Measurements from ENCODE around the gene VPS4A.

VPS4A gene

GRCh38 chr16:69340095-69340644 is 29.0 kb downstream of the VPS4A start:
- H3K4me1 ChIP-seq (ENCODE audit: low read length), result peaks cover 16% of the 10 kb centered on the region
- no peaks in the 10 kb centered on the region for H3K27me3 ChIP-seq (ENCODE audit: low read depth, low read length)
- peak overlapping the region; percentile 75 for H3K27ac ChIP-seq (ENCODE audit: low read length)
- H2AFZ ChIP-seq (ENCODE audit: low read depth, low read length), result peak overlapping the region; percentile 77
- peaks cover 28% of the 10 kb centered on the region for H3K36me3 ChIP-seq (replicated peaks; ENCODE audit: low read depth, low read length)
- H3K79me2 ChIP-seq (ENCODE audit: low read length), result peaks cover 62% of the 10 kb centered on the region
- no peaks in the 10 kb centered on the region for H4K20me1 ChIP-seq (ENCODE audit: insufficient read depth, low read length)
- no peak for TF ChIP-seq EZH2phosphoT487 (IDR thresholded peaks at IDR 0.05; ENCODE audit: low read depth)
- peak overlapping the region; percentile 85 for H3K4me3 ChIP-seq (ENCODE audit: low read length)
- no peaks in the 10 kb centered on the region for H3K9me3 ChIP-seq (ENCODE audit: insufficient read depth, low read length)
- peak overlapping the region; percentile 98 for H3K4me2 ChIP-seq (ENCODE audit: low read length)
- H3K9ac ChIP-seq (ENCODE audit: low read length), result peak overlapping the region; percentile 90

GRCh38 chr16:69344171-69344570 is 33.0 kb downstream of the VPS4A start:
- Histone ChIP-seq H3K79me2 (ENCODE audit: low read length) (peaks cover 38% of the 10 kb centered on the region), H4K20me1 (ENCODE audit: insufficient read depth, low read length) (no peaks in the 10 kb centered on the region), H3K9me3 (ENCODE audit: insufficient read depth, low read length) (no peaks in the 10 kb centered on the region), H3K4me2 (ENCODE audit: low read length) (no peak overlapping the region), H3K4me1 (ENCODE audit: low read length) (peaks cover 16% of the 10 kb centered on the region), H3K27me3 (ENCODE audit: low read depth, low read length) (no peaks in the 10 kb centered on the region), H3K36me3 (replicated peaks; ENCODE audit: low read depth, low read length) (peaks cover 29% of the 10 kb centered on the region), H3K9ac (ENCODE audit: low read length) (no peak overlapping the region), H3K4me3 (ENCODE audit: low read length) (no peak overlapping the region), H2AFZ (ENCODE audit: low read depth, low read length) (no peak overlapping the region), H3K27ac (ENCODE audit: low read length) (no peak overlapping the region)
- TF ChIP-seq CTCF (IDR thresholded peaks at IDR 0.05; ENCODE audit: low read depth, low read length), result no peak
- no peak for TF ChIP-seq EZH2phosphoT487 (IDR thresholded peaks at IDR 0.05; ENCODE audit: low read depth)

- Histone ChIP-seq H3K4me2 (ENCODE audit: low read length) (no peak overlapping the region), H4K20me1 (ENCODE audit: insufficient read depth, low read length) (no peaks in the 10 kb centered on the region), H3K27me3 (ENCODE audit: low read depth, low read length) (no peaks in the 10 kb centered on the region), H3K79me2 (ENCODE audit: low read length) (peaks cover 23% of the 10 kb centered on the region), H3K9me3 (ENCODE audit: insufficient read depth, low read length) (no peaks in the 10 kb centered on the region), H3K36me3 (replicated peaks; ENCODE audit: low read depth, low read length) (peaks cover 34% of the 10 kb centered on the region), H2AFZ (ENCODE audit: low read depth, low read length) (no peak overlapping the region), H3K9ac (ENCODE audit: low read length) (no peak overlapping the region), H3K27ac (ENCODE audit: low read length) (no peak overlapping the region), H3K4me1 (ENCODE audit: low read length) (peaks cover 9% of the 10 kb centered on the region), H3K4me3 (ENCODE audit: low read length) (no peak overlapping the region)
- TF ChIP-seq CTCF (IDR thresholded peaks at IDR 0.05; ENCODE audit: low read depth, low read length), result no peak
Measured at GRCh38 chr16:69345923-69346322, 34.8 kb downstream of the VPS4A start.

- TF ChIP-seq EZH2phosphoT487 (IDR thresholded peaks at IDR 0.05; ENCODE audit: low read depth) (no peak), CTCF (IDR thresholded peaks at IDR 0.05; ENCODE audit: low read depth, low read length) (no peak)
- peaks cover 29% of the 10 kb centered on the region for H3K36me3 ChIP-seq (replicated peaks; ENCODE audit: low read depth, low read length)
- no peaks in the 10 kb centered on the region for H3K27me3 ChIP-seq (ENCODE audit: low read depth, low read length)
- H3K79me2 ChIP-seq (ENCODE audit: low read length), result peaks cover 15% of the 10 kb centered on the region; the same call in 1 of the 2 replicates
- H3K9ac ChIP-seq (ENCODE audit: low read length), result no peak overlapping the region
- H3K4me2 ChIP-seq (ENCODE audit: low read length), result no peak overlapping the region
- H3K4me1 ChIP-seq (ENCODE audit: low read length), result peaks cover 6% of the 10 kb centered on the region
- H4K20me1 ChIP-seq (ENCODE audit: insufficient read depth, low read length), result no peaks in the 10 kb centered on the region
- no peak overlapping the region for H3K27ac ChIP-seq (ENCODE audit: low read length)
- no peak overlapping the region for H2AFZ ChIP-seq (ENCODE audit: low read depth, low read length)
- no peaks in the 10 kb centered on the region for H3K9me3 ChIP-seq (ENCODE audit: insufficient read depth, low read length)
- no peak overlapping the region for H3K4me3 ChIP-seq (ENCODE audit: low read length)
Measured at GRCh38 chr16:69346683-69347082, 35.5 kb downstream of the VPS4A start.

Data from OCI-LY3 (cell line).